ENCODE data around the gene CRB1. TPM values are rescaled to one million over a fixed set of nuclear protein-coding genes. Genes with fewer than 3 reads are reported as not detected.

CRB1 gene
- polyA plus RNA-seq, 3 donors, result not detected

GRCh38 chr1:197437601-197438000, 169.5 kb downstream of the CRB1 start:
- H3K27ac ChIP-seq (ENCODE audit: low read depth in 1 of 2, low read length in 2 of 2), result no peak overlapping the region
- DNase-seq, result no peak
- TF ChIP-seq CTCF (IDR thresholded peaks at IDR 0.05), result no peak
- H3K79me2 ChIP-seq (ENCODE audit: insufficient read depth, low read length), result no peaks in the 10 kb centered on the region
- H3K4me2 ChIP-seq (replicated peaks; ENCODE audit: extremely low read depth, low read length, poor library complexity, severe bottlenecking), result no peak overlapping the region
- no peaks in the 10 kb centered on the region for H3K27me3 ChIP-seq (ENCODE audit: control insufficient read depth in 2 of 2, insufficient read depth in 2 of 2, low read length in 2 of 2)
- no peaks in the 10 kb centered on the region for H3K4me1 Mint-ChIP-seq
- no peaks in the 10 kb centered on the region for H3K9me3 Mint-ChIP-seq
- no peaks in the 10 kb centered on the region for H3K9me3 ChIP-seq (replicated peaks in 1 of 2; ENCODE audit: control insufficient read depth in 1 of 2, insufficient read depth in 1 of 2, low read length in 2 of 2)
- peaks cover 0 to 1% (median 0%) of the 10 kb centered on the region in 3 donors for H3K27me3 Mint-ChIP-seq (ENCODE audit: low read depth in 3 of 3)
- H3K27ac Mint-ChIP-seq, result no peak overlapping the region
- intact Hi-C loops (cut with micrococcal nuclease), result no loop called here
- no peaks in the 10 kb centered on the region for H3K4me1 ChIP-seq (ENCODE audit: control insufficient read depth in 1 of 2, insufficient read depth in 2 of 2, low read length in 2 of 2)
- WGBS (ENCODE audit: insufficient coverage), result no CpG with 5 or more reads among the region's 3 CpGs
- no peak overlapping the region for H3K4me3 ChIP-seq (replicated peaks in 1 of 3; ENCODE audit: low read depth in 2 of 3, low read length in 3 of 3)
- no peaks in the 10 kb centered on the region for H4K20me1 ChIP-seq (ENCODE audit: insufficient read depth, low read length)
- H3K36me3 Mint-ChIP-seq, result no peaks in the 10 kb centered on the region
- no peak overlapping the region for H3K9ac ChIP-seq (ENCODE audit: insufficient read depth, low read length, poor library complexity, severe bottlenecking)
- no peak overlapping the region for H3K4me3 Mint-ChIP-seq
- H2AFZ ChIP-seq (ENCODE audit: insufficient read depth, low read depth, low read length, poor library complexity, severe bottlenecking), result no peak overlapping the region
- no peaks in the 10 kb centered on the region for H3K36me3 ChIP-seq (replicated peaks in 1 of 2; ENCODE audit: control insufficient read depth in 1 of 2, insufficient read depth in 2 of 2, low read length in 2 of 2)

- intact Hi-C loops (cut with micrococcal nuclease), result no loop called here
- no peaks in the 10 kb centered on the region for H3K9me3 ChIP-seq (replicated peaks in 1 of 2; ENCODE audit: control insufficient read depth in 1 of 2, insufficient read depth in 1 of 2, low read length in 2 of 2)
- H3K79me2 ChIP-seq (ENCODE audit: insufficient read depth, low read length), result no peaks in the 10 kb centered on the region
- Mint-ChIP-seq H3K9me3 (no peaks in the 10 kb centered on the region), H3K27me3 (ENCODE audit: low read depth in 3 of 3) (peaks cover 0 to 2% (median 0%) of the 10 kb centered on the region in 3 donors), H3K4me1 (no peaks in the 10 kb centered on the region), H3K36me3 (no peaks in the 10 kb centered on the region), H3K4me3 (no peak overlapping the region), H3K27ac (no peak overlapping the region)
- H3K9ac ChIP-seq (ENCODE audit: insufficient read depth, low read length, poor library complexity, severe bottlenecking), result no peak overlapping the region
- no peak overlapping the region for H2AFZ ChIP-seq (ENCODE audit: insufficient read depth, low read depth, low read length, poor library complexity, severe bottlenecking)
- no peaks in the 10 kb centered on the region for H3K36me3 ChIP-seq (replicated peaks in 1 of 2; ENCODE audit: control insufficient read depth in 1 of 2, insufficient read depth in 2 of 2, low read length in 2 of 2)
- no peak overlapping the region for H3K27ac ChIP-seq (ENCODE audit: low read depth in 1 of 2, low read length in 2 of 2)
- TF ChIP-seq CTCF (IDR thresholded peaks at IDR 0.05), result no peak
- no peak overlapping the region for H3K4me2 ChIP-seq (replicated peaks; ENCODE audit: extremely low read depth, low read length, poor library complexity, severe bottlenecking)
- no peak overlapping the region for H3K4me3 ChIP-seq (replicated peaks in 1 of 3; ENCODE audit: low read depth in 2 of 3, low read length in 3 of 3)
- H3K27me3 ChIP-seq (ENCODE audit: control insufficient read depth in 2 of 2, insufficient read depth in 2 of 2, low read length in 2 of 2), result no peaks in the 10 kb centered on the region
- no peaks in the 10 kb centered on the region for H3K4me1 ChIP-seq (ENCODE audit: control insufficient read depth in 1 of 2, insufficient read depth in 2 of 2, low read length in 2 of 2)
- H4K20me1 ChIP-seq (ENCODE audit: insufficient read depth, low read length), result no peaks in the 10 kb centered on the region
- DNase-seq, result no peak
- 80% methylated on average over 1 of the region's 3 CpGs for WGBS (ENCODE audit: insufficient coverage)
Observed at GRCh38 chr1:197438010-197438790, 170.1 kb downstream of the CRB1 start.

All from CD14-positive monocyte (primary cell).